Stimulated activated CD8-positive, alpha-beta memory T cell treated with anti-CD3 and anti-CD28 coated beads, Interleukin-7, amount 100 ng/mL, for 4 hours (primary cell): ENCODE data around the gene ALG12.
"Not testable (repeated sequence)": the region's sequence is repeated elsewhere in the genome, so short reads cannot be mapped to it uniquely, and the experiment has no call there.

Experiments
- DNase-seq, 2 donors: peaks; one replicate each; pipeline ENCODE4 v3.0.0-alpha.2; 2020; ENCODE audit warnings: low read depth in 2 of 2

The ALG12 gene

DNA sequence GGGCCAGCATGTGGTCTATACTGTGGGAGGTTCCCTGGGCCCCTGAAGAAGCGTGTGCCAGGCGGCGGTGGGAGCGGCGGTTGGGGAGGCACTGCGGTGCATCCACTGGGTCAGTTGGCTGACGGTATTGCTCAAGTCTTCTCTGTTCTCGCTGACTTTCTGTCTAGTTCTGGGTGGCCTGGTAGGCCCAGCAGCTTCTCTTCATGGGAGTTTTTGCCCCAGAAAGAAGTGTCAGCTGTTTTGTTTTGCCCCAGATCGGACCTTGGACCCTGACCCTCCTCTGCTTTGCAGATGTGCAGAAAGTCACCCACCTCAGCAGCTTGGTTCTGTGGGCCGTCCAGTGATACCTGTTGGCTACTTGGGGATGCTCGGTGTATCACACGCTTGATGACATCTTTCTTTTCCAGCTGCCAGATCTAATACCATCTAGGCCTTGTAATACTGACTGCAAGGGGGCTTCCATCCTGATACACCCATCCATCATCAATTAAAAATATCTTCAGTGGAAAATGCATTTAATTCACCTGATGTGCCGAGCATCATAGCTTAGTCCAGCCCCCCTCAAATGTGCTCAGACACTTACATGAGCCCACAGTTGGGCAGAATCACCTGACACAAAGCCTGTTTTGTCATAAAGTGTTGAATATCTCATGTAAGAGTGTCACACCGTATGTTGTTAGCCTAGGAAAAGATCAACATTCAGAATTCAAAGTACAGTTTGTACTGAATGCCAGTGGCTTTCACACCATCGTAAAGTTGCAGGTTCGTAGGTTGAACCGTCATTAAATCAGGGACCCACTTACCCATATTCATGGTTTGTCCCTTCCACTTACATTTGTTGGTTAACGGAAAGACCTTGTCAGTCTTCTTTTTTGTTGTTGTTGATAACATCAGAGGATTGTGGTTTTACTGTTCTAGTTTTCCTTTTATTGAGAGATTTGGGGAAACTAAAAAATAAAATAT lies 50.7 kb downstream of the ALG12 start:
- DNase-seq: no peak

DNA sequence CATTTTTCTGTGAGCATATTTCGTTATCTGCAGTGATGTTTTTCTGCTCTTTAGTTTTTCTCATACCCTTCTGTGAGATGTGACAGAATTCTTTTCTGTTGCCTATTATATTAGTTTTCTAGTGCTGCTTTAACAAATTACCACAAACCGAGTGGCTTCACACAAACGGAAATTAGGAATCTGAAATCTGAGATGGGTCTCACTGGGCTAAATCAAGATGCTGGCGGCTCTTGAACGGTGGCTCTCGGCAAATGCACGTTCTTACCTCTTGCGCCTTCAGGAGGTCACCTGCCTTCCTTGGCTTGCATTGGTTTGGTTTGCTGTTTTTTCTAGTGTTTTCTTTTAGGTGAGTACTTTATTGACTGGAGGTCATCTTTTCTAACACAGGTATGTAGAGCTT lies 51.6 kb downstream of the ALG12 start:
- no peak for DNase-seq

DNA sequence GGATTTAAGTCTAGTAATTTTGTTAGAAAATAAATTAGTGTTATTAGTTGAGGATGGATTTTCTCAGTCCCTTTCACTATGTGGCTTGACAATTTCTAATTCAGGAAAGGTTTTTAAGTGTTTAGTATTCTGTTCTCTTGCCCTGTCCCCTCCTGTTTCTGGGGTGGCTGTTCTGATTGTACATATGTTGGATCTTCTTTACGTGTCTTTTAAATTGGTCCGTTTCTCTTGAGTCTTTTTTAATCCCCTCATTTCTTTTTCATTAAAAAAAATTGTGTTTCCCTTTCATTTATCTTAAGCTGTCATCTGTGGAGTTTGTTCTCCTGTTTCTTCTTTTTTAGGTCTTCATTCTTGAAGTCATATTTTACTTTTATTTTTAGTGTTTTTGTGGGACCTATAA lies 52.1 kb downstream of the ALG12 start:
- no peak for DNase-seq

DNA sequence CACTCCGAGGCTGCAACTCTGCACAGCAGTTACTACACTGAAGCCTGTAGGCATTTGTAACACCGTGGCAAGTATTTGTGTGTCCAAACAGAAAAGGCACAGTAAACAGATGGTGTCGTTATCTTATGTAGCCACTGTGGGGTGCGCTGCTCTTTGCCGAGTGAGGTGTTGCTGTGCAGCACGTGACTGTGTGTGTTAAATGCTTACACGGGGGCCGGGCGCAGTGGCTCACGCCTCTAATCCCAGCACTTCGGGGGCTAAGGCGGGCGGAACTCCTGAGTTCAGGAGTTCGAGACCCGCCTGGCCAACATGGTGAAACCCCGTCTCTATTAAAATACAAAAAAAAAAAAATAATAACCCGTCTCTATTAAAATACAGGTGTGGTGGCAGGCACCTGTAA lies 53.1 kb downstream of the ALG12 start:
- no peak for DNase-seq

DNA sequence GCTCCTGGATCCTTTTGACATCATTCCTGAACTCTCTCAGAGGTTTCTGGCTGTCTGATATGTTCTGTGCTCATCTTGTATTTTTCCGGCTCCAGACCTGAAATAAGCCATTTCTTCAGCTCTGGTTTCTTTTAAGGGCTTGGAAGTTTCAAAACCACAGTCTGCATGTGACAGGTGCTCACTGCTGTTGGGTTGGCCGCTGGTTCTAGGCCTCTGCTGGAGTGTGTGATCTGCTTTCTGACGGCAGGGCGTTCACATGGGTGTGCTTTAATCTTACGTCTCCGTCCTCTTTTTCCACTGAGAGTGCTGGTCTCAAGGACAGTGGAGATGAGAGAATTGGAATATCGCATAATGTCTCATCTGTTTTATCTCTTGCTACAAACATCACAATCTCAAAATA lies 54.3 kb downstream of the ALG12 start:
- DNase-seq: no peak

DNA sequence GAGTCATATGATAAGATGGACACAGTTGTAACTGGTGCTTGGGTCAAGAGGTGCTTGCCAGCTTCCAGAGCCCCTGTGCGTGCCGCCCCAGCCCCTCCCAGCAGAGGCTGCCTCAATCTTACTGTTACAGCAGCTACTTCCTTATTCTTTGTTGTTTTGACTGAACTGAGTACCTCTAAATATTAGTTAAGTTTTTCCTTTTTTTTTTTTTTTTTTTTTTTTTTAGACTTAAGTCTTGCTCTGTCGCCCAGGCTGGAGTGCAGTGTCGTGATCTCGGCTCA lies 55.8 kb downstream of the ALG12 start:
- DNase-seq: no peak

DNA sequence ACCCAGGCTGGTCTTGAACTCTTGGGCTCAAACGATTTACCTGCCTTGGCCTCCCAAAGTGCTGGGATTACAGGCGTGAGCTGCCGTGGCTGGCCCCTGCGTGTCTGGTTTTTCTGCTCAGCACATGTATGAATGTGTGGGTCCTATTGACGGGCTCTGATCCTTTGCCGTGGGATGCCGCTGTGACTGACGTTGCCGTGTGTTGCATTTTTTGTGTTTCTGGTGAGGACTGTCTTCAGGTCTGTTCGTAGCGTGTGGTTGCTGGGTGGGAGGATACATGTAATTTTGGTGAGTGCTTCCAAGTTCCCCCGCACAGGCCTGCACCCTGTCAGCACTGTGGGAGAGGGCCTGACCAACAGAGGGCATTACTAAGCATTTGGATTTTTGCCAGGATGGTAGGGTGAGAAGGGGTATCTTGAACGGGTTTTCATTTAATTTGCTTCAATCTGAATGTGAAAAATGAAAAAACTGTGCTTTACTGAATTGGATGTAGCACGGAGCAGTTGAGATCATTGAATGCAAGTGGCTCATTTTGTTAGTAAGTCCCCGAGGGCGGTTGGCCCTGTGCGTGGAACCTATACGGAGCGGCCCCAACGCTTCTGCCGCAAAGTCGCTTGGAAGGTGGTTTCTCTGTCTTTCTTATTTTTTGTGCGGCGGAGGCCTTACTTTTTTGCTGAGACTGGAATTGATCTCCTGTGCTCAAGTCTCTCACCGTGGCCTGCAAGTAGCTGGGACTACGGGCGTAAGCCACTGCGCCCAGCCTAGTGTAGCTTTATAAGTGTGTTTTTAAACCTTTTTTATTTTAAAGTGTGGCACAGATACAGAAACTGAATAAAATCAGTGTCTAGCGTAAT lies 56.4 kb downstream of the ALG12 start:
- no peak for DNase-seq

DNA sequence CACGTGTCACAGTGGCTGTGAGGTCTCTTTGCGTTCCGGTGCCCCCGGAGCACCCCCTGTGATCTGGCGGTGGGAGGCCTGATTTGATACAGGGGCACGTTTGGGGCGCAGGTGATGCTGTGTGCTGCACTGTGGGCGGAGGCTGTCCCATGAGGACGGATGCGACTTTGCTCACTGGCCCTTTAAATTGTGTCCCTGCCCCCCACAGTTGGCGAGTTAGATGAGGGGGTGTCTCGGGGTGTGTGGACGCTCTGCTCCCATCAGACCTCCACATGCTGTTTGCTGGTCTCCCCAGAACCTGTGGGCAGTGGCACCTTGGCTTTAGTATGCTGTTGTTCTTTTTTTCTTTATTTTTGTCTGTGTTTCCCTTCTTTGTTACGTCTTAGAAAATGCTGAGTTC lies 59.4 kb downstream of the ALG12 start:
- DNase-seq: no peak

DNA sequence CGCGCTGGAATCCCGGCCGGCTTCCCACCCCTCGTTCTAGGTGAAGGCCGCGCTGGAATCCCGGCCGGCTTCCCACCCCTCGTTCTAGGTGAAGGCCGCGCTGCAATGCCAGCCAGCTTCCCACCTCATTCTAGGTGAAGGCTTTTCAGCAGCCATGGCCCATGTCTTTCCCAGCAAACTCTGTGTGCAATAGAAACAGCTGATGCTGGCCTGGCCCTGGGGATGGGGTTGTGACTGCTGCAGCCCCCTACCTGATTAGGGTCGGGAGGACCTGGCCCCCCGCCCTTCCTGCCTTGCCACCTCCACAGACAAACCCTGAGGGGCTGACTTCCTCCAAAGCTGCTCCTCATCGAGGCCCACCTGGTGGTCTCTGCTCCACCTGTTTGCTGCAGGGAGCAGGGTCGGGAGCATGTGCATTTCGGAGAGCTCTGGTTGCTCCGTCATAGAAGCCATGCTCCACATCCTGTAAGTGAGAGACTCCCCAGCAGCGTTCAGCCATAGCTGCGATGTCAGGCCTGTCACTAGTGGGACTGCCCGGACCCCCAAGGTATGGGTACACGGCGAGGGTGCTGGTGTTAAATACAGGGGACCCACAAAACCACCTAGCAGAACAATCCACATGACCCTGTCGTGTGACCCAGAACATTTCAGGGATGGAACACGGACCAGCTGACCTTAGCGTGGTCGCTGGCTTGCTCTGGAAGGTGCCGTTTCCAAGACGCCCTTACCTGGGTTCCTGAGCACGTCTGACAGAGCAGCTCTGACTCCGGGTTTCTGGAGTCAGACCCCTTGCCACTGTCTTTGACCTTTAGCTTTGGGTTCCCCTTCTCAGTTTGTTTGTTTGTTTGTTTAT lies 61.2 kb downstream of the ALG12 start:
- no peak for DNase-seq

DNA sequence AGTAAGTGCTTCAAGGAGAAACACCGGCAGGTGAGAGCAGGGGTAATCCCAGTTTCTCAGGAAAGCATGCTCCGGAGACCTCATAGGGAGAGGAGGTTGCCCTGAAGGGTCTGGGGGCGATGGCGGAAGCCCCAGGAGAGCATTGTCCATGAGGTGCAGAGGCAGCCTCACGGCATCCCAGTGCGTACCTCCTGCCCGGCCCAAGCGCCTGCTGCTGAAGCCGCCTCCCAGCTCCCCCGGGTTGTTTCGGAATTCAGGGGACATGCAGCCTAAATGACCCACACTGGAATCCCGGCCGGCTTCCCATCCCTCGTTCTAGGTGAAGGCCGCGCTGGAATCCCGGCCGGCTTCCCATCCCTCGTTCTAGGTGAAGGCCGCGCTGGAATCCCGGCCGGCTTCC lies 61.9 kb downstream of the ALG12 start:
- DNase-seq: no peak

DNA sequence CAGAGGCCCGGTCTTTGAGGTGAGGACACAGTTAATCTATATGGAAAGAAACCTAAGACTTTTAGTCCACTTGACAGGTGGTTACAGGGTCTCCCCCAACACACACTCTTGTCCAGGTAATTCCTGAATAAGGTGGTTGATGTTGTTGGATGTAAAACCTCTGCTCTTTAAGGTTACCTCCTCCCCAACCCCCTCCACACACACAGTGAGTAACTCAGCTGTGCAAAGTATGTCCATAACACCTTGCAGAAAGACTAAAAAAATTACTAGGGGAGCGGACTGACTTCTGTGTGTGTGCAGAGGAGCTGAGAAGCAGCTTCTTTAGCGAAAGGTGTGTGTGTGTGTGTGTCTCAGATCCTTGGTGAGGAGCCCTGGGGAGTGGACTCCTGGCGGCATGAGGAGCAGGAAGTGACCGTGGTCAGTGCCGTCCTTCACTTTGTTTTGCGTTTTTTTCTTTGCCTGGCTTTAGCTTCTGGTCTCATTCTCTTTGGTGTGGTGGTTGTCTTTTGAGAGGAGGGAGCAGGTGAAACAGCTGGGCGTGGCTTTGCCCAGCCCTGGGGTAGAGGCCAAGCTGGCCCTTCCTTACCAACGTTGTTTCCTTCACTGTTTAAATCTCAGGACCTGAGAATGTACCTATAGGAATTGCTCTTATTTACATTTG lies 62.9 kb downstream of the ALG12 start:
- DNase-seq: no peak

DNA sequence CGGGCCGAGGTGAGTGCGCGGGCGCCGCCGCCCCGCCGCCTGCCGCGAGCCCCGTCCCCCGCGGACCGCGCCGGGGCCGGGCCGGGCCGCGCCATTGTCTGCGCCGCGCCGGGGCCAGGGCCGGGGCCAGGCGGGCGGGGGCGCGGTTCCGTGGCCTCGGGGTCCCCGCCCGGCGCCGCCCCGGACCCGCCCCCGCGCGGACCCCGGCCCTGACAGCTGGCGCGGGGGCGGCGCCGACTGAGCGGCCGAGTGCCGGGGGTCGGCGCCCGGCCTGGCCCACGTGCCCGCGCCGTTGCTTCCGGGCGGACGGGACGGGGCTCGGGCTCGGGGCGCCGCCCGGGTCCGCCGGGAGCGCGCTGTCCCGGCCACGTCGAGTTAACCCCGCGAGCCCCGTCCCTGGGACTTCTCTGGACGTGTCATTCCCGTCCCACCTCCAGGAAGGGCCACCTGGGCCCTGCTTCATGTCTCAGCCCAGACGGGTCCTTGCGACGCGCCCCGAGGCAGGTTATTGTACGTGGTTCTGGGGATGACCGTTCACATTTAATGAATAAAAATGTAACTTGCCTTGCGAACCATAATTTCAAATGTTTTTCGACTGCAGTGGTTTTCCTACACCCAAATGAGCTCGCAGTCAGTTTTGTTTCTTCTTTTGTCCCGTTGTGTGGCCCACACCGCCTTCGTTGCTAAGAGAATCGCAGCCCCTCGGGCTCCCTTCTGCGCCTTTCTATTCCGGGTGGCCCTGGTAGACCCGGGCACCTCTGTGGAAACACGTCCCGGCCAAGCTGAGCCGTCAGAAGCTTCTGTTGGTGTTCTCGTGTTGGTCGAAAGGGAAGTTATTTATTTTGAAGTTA lies 64.0 kb downstream of the ALG12 start:
- DNase-seq: no peak

DNA sequence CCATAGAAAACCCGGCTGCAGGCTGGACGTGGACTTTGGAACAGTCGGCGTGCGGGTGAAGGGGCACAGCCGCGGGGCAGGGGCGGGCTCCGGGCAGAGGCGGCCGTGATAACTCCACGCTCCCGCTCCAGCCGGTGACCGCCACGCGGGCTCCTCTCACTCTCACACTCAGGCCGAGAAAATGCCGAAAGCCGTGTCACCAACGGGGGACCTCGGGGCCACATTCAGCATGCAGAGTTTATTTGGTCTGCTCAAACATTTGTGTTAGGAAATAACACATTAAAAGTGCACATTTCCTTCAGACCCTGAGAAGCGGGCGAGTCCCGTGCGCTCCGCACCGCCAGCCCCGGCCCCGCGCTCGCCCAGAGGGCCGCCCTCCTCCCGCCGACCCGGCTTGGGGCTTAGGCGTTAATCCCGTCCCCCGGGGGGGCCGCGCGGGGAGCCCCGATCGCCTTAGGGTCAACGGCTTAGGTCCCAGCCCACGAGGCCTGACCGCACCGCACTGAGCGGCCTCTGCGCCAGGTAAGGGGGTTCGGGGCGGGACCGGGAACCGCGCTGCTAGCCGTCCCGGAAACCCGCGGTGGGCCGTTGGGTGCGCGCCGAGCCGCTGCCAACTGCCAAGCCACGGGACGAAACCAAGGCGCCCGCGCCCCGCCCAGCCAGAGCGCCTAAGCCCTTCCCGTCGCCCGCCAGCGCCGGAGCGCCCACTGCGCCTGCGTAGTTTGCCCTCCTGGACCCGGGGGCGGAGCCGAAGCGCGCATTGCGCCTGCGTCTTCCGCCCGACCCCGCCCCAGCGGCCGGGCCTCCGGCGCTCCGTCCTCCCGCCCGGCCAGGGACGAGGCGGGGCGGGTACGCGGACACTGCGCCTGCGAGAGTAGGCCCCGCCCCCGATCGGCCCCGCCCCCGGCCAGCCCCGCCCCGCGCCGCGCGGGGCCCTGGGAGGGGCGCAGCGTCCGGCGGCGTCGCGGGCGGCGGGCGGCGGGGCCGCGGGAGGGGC lies 65.0 kb downstream of the ALG12 start, which contains the start of gene ZBED4:
Gene ZBED4 (plus strand): TSS at position 947 of the 997 bp plus-strand sequence. CDS start 29,819 bp downstream, outside the sequence.
- peak; percentile 91 to 98 for DNase-seq

DNA sequence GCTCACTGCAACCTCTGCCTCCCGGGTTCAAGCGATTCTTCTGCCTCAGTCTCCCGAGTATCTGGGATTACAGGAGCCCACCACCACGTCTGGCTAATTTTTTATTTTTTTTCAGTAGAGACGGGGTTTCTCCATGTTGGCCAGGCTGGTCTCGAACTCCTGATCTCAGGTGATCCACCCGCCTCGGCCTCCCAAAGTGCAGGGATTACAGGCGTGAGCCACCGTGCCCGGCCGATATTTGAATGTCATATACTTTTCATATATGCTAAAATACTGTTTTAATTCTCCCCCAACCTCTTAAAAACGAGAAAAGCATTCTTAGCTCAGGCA lies 65.7 kb downstream of the ALG12 start:
- not testable (repeated sequence) for DNase-seq

DNA sequence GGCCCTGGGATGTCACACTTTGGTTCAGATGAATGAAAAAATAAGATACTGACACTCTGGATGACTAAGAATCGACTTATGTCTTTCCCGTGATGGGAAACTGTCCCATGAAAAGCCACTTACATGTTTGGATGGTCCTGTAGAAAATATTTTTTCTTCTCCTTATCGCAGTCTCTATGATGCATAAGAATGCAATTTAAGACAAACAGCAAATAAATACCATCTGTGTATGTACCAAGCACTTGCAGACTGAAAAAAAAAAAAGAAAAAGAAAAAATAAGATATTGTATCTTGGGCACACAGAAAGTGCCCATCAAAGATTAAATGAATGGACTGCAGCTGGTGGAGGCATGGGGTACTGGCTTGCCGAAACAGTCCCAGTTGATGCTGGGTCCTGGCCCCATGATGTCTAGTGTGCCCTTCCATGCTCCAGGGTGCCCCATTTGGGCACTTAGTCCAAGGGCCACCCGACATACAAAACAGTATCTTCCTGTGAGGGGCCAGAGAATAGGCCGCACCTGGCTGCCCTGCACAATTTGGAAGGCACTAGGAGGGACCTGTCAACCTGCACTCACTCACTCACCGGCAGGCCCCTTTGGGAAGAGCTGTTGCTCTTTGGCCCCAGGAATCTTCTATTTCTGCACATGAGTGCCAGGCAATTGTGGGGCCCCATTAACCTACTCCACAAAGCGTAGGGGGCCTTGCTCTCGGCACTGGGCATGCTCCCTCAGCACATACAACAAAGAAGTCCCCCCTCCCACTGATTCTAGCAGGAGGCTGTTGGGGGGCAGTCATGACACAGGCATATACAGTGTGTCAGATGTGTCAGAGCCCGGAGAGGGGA lies 67.1 kb downstream of the ALG12 start:
- DNase-seq: no peak
